NCI-H2171 (cell line): Measurements from ENCODE around the gene SCAMP1.
"Not testable (repeated sequence)": the region's sequence is repeated elsewhere in the genome, so short reads cannot be mapped to it uniquely, and the experiment has no call there.

Experiments
- DNase-seq: peaks from one replicate; lab custom pipeline; 2025; lab: John Stamatoyannopoulos, UW

SCAMP1 gene

DNA sequence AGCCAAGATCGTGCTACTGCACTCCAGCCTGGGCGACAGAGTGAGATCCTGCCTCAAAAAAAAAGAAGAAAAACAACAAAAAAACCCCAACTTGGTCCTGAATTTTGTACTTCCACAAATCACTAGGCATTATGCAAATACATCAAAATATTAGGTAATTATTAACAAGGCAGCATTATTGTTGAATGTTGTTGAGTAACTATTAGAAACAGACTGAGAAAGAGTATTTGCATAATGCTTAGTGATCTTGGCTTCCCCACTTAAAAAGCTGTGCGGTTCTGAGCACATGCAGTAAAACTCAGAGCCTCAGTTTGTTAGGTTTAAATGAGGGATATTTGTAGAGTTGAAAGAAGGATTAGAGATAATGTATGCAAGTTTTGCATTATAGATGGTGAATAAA, 64.2 kb downstream of the SCAMP1 start:
- no peak for DNase-seq

DNA sequence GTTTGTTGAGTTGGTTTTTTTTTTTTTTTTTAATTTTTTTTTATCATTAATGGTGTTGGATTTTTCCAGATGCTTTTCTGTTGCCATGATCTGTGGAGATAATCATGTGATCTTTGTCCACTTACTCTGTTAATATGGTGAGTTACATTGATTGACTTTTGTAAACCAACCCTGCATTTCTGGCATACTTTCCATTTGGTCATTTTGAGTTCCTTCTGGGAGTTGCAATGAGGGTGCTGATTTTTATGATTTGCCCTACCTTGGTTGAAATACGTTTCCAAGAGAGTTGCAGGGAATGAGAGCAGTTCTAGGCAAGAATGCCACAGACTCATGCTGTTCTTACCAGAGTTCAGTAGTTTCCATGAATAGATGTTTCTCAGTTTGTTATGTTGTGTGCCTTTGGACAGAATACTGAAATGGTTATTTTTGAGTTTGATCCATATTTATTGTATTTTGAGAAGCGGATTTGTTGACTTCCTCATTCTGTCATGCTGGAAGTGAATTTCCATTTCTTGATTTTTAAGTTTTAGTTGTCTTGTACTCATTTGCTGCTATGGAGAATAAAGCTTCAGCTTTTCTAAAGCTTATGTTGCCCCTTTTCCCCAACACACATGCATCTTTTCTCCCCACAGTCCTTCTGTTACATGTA, 69.0 kb downstream of the SCAMP1 start:
- no peak for DNase-seq

DNA sequence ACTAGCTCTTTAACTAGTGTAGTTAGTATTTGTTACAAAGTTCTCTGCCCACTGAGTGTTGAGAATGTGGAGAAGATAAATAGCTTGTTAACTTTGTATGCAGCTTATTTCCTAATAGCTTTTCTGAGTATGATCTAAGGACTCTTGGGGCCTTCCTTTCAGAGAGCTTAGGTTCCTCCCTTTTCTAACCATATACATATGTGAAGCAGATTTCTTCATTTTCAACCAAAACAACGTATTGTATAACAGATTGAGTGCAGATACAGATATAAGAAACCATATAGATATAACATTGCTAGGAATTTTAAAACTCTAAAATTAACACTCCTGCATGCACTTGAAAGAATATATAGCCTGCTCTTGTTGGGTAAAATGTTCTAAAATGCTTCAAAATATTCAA, 70.4 kb downstream of the SCAMP1 start:
- DNase-seq = no peak

DNA sequence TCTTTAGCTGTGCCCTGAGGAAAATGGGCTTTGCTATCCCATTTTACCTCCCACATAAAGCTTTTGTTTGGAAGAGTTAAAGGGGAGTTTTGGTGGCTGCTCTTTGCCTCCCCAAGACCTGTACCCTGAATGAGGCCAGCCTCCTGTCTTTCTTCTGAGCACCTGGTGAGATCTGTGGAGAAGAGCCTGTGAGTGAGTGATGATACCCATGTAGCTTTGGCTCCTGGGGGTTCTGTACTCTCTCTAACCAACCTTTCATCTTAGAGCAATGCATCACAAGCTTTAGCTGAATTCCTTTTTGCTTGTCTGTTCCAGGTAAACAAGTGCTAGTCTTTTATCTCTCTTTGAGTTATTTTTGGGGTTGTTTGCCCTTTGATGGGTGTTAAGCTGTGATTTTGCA, 73.6 kb downstream of the SCAMP1 start:
- no peak for DNase-seq

DNA sequence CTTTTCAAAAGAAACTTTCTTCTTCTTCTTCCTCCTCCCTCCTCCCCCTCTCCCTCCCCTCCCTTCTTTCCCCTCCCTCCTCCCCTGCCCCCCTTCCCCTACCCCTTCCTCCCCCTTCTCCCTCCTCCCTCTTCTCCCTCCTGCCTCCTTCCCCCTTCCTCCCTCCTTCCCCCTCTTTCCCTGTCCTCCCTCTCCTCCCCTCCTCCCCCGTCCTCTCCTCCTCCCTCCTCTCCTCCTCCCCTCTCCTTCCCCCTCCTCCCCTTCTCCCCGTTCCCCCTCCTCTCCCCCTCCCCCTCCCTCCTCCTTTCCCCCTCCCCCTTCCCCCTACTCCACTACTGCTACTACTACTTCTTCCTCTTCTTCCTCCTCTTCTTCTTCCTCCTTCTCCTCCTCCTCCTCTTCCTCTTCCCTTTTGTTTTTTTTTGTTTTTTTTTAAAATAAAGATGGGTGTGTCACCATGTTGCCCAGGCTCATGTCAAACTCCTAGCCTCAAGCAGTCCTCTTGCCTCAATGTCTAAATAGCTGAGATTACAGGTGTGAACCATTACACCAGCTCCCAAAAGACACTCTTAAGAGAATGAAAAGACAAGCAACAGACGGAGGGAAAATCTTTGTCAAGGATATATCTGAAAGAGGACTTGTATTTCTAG, 87.5 kb downstream of the SCAMP1 start:
- DNase-seq = no peak

DNA sequence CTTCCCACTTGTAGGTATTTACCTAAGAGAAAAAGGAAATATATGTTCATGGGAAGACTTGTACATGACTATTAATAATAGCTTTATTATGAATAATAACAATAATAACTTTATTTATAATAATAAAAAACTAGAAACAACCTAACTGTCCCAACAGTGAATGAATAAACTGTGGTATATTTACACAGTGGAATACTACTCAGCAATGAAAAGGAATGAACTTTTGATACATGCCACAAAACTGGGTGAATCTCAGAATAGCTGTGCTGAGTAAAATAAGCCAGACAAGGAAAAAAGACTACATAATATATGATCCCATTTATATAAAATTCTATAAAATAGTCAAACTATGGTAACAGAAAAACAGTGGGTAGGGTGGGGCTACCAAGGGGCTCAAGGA, 88.7 kb downstream of the SCAMP1 start:
- no peak for DNase-seq

DNA sequence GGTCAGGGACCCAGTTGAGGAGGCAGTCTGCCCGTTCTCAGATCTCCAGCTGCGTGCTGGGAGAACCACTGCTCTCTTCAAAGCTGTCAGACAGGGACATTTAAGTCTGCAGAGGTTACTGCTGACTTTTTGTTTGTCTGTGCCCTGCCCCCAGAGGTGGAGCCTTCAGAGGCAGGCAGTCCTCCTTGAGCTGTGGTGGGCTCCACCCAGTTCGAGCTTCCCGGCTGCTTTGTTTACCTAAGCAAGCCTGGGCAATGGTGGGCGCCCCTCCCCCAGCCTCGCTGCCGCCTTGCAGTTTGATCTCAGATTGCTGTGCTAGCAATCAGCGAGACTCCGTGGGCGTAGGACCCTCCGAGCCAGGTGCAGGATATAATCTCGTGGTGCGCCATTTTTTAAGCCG, 97.1 kb downstream of the SCAMP1 start:
- not testable (repeated sequence) for DNase-seq

DNA sequence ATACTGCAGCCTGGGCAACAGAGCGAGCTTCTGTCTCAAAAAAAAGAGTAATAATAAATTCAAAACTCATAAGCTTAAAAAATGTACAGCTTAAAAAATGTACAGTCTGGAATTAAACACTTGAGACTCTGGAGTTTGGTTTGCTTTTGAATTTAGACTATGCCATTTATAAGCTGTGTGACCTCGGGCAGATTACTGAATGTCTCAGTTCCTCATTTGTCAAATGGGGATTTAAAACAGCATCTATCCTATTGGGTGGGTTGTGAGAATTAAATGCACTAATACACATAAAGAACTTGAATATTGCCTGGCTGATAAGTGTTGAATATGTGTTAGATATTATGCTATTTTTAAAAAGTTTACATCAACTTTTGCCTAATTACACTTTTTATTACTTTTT, 98.4 kb downstream of the SCAMP1 start:
- DNase-seq = no peak

DNA sequence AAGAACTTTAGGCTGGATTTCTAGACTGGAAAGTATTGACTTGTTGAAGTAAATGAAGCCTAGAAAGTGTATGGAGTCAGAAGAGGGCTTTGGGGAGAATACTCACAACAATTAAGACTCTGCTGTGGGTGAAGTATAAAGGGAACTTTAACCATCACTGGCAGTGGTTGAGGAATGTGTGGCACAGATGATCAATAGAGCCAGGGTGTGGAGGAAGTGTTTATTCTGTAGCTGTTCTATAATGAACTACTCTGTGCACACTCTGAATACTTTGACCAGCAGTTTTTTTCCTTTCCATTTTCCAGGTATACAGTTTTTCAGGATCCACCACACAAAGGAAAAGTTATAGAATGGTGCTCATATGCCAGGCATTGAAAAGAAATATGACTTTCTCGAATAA, 106.7 kb downstream of the SCAMP1 start:
- DNase-seq = no peak

DNA sequence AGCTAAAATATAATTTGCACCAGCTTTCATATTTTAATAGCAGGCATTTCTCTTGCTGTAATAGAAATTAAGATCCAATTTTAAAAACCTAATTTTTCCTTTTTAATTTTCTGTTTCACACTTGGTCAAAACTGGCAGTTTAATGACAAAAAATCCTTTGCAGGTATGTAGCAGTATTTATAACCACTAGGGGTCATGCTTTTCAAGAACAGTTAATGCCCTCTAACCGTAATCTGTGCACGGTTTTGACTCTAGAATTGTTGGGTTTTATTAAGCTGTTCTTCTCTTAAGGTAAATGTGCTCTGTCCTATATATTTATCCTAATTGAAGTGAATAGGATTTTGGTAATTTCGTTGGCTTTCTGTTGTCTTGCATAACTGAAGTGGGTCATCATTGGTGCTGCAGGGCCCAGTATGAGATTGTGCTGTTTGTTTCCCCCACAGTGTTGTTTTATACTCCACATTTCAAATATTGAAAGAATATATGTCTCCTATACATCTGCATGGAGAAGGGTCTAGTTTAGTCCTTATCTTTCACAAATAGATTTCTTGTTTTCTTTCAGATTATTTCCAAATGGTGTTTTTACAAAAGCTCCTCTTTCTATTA, 107.4 kb downstream of the SCAMP1 start:
- DNase-seq = no peak

DNA sequence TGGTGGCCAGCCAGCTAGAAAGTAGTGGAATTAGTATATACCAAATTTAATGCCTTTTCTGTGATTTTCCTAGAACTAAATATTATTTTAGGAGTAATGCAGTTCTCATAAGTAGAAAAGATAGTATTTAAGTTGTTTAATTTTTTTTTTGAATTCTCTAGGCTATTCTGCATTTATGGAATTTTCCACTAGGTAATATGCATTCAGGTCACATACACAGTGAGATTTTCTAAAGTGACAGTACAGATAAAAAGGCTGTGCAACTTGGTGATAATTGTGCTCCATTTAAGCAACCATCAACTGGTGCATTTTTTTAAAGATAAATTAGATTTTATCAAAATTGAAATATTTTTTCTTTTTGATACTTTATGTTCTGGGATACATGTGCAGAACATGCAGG, 111.5 kb downstream of the SCAMP1 start:
- no peak for DNase-seq

DNA sequence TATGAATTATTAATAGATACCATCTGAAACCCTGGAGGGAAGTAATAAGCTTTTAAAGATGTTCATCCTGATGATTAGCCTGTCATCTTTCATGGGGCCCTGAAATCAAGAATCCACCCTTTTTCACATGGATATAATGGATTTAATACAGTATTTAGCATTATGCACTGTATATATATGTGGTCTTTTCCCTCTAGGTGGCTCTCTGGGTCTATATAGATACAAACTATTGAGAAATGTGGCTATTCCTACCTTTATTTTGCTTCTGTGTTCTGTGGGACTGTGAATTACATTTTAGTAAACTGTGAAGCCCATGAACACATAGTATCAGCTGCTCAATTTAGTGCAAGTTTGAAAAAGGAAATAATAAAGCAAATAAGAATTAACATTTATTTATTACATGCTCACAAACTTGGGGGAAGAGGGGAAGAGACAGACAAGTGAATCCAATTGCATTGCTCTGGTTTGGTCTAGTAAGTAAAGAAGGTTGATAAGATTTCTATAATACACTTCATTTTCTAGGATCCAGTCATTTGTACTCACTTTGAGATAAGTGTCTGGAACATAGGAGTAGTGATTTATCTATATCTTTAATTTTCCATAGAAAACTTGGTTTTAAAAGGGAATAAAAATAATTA, 112.2 kb downstream of the SCAMP1 start:
- no peak for DNase-seq

DNA sequence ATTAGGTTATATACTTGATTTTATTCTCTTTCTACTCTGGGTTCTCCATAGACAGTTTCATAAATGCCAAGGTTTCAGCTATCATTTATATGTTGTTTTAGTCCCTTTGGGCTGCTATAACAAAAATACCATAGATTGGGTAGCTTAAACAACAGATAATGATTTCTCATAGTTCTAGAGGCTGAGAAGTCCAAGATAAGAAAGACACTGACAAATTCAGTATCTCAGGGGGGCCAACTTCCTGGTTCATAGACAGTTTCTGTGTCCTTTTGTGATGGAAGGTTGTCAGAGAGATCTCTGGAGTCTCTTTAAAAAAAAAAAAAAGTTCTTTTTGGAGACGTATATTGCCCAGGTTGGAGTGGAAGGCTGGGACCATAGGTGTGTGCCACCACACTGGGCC, 113.3 kb downstream of the SCAMP1 start:
- DNase-seq = no peak

DNA sequence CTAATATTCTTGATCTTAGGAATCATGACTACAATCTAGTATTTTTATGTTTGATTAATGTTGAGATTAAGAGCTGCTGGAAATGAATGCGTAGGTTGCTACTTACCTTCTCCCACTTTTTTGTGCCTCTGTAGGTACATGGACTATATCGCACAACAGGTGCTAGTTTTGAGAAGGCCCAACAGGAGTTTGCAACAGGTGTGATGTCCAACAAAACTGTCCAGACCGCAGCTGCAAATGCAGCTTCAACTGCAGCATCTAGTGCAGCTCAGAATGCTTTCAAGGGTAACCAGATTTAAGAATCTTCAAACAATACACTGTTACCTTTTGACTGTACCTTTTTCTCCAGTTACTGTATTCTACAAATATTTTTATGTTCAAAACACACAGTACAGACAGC, 115.0 kb downstream of the SCAMP1 start:
- no peak for DNase-seq

DNA sequence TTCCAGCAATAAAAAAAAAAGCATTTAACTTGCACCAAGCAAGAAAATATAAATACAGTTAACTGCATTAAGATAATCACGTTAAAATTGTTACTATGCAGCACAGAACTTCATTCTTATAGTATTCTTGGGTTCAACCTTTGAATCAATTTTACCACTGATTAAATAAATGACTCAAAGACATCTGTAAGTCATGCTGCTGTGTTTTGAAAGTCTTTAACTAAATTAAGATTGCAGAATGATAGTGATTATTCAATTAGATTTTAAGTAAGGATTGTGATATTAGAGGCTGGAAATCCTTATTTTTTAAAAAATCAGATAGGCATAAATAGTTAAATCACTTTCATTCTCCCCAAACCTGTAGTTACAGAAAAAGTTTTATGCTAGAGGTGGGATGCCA, 116.4 kb downstream of the SCAMP1 start:
- no peak for DNase-seq

DNA sequence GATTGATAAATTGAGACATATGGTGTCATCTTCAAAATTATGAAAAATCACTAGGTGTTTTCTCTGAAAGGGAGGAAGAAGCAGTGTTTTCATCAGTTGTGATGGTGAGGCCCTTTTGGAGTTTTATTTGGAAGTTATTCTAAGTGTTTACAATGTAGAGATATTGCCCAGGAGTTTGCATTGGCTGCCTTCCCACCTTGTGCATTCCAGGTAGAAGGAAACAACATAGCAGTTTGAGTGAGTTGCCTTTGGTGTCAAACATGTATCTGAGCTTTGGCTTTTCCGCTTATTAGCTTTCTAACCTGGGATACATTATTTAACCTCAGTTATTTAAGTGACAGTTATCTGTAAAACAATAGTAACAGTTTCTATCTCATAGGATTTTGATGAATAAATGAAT, 122.5 kb downstream of the SCAMP1 start:
- no peak for DNase-seq

DNA sequence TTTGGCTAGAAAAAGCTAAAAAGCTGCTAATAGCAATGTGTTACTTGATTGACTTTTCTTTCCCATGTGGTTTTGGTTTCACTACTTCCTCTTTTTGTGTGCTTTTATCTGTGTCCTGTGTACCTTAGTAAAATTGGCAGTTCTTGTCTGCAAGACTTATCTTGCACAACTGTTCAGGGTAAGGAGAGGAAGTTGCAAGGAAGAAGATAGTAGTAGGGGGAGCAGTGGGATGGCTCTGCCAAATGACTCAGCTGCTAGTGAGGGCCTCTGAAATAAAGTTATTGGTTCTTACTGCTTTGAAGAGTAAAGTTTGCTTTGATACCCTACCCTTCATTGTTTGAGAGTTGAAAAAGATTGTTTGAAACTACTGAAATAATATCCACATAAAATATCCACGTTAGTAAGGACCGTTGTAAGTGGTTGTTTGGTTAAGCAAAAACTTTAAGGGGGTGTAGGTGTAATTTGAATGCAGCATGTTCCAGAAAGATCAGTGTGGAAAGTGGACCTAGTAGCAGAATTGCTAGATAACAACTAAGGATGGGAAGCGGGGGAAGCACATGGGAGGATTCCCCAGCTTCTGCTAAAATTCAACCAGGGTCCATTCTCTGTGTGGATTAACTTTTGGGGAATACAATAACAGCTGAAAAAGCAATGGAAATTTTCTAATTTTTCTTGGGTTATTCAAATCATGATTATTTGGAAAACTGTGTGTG, 123.5 kb downstream of the SCAMP1 start:
- no peak for DNase-seq

DNA sequence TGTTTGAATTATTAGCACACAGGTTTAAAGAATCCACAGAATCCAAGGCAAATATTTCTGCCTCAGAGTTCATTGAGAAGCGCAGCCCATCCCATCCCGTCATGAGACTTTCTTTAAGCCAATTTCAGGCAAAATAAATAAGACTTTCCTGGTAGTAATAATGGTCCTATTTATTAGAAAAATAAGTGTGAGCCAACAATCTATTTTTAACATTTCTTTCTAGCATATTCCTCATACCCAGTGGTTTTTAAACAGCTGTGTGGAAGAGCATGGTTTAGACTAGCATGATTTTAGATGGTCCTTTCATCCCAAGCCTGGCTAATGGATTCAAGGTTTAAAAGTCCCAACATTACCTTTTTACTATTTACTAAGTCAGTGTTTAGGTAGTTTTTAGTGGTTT, 125.8 kb downstream of the SCAMP1 start:
- DNase-seq = no peak

DNA sequence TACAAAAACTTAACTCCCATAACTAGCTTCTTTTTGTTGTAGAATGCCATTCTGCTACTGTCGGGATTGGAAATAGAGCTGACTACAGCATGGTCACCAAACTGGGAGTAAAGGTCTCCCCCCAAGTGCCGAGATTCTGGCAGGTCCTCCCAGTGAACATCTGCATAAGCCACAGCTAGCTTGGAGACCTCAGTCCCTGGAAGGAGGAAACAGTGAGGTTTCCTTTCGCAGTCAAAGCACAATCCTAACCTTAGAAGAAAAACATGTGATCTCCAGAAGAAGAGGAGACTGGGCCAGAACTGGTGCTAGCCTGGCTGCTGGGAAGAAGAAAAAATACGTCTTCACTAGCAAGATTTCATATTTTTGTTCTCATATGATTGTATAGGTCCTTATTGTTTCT, 127.4 kb downstream of the SCAMP1 start:
- DNase-seq = no peak

DNA sequence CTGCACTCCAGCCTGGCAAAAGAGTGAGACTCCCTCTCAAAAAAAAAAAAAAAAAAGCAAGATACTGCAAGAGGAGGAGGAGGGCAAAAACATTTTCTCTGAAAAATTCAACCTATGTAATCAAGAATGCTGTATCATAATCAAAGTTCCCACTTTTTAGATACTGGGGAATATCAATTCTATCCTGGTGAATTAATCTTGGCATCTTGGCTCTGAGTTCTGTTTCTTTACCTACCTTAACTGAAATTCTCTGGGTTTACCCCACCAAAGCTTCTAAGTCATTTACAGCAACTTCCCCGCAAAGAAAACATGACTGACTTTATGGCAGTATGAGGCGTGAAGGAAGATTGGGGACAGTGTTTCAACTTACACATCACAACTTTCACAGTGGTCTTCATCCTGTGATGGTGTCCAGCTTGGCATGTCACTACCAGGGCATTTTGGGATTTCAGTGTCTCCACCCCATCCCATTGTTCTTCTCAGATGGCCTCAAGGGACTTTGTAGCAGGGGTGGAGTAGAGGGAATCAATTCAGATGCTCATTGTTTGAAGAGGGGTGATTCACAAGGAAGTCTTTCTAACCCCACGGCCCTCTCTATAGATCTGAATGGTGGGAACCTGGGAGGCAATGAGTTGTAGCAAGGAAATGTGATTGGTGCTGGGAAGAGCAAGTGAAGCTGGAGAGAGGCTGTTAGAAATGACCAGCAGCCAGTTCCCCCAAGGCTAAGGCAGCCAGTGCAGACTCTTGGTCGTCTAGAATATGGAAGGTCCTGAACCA, 130.5 kb downstream of the SCAMP1 start:
- no peak for DNase-seq

DNA sequence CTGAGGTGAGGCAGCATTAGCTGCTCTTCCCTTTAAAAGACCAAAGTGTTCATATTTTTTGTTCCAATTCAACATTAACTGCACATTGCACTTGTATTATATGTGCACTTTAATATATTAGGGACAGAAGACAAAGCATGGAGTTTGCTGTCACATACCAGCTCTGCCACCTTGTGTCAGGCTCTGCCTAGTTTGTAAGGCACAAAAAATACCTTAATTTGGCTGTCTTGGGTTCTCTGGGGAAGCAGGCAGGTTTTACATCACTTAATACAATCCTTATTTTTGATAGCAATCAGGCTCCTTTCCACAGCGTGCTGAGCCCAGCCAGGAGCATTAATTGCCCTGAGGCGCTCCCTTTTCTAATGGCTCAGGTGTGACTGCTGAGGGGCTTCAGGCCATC, 131.8 kb downstream of the SCAMP1 start:
- no peak for DNase-seq

DNA sequence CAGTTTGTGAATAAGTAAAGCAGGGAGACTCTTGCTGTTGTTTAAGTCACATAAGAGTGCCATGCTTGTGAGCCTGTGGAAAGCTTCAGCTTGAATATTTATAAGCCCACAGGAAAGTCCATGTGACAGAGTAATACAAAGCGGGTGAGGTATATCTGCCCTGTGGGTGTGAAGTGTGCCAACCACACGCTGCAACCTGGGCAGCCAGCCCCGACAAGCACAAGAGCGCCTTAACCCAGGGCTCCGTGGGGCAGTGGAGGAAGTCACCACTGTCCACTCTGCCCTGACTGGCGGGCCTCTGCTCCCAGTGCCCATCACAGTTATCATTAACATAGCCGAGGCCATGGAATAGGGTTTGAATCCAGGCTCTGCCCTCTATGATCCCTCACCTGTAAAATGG, 132.2 kb downstream of the SCAMP1 start:
- no peak for DNase-seq
